H9 (cell line): ENCODE results near the gene TPGS1. TPM values are rescaled to one million over a fixed set of nuclear protein-coding genes. Genes with fewer than 3 reads are reported as not detected.

Experiments
- DNase-seq: peaks from one replicate; pipeline ENCODE4 v3.0.0-alpha.2; 2017
- H2AFZ ChIP-seq: one replicate; pipeline ENCODE4 v1.6.1; 2013; ENCODE audit warnings: mild to moderate bottlenecking, low read length, control low read depth, moderate library complexity
- H2AK5ac ChIP-seq: 2 replicates; pipeline ENCODE4 v1.6.1; 2013; ENCODE audit warnings: low read length, control low read depth, mixed read lengths; ENCODE audit not compliant: insufficient read length
- H2BK120ac ChIP-seq: one replicate; pipeline ENCODE4 v1.6.1; 2013; ENCODE audit warnings: low read depth, mild to moderate bottlenecking, low read length, control low read depth, inconsistent platforms; ENCODE audit not compliant: poor library complexity, severe bottlenecking
- H2BK12ac ChIP-seq: 2 replicates; pipeline ENCODE4 v1.6.1; 2013; ENCODE audit warnings: low read length, control low read depth, mixed read lengths, low read depth; ENCODE audit not compliant: insufficient read length
- H2BK15ac ChIP-seq: 2 replicates; pipeline ENCODE4 v1.6.1; 2013; ENCODE audit warnings: low read depth, low read length, control low read depth
- H2BK20ac ChIP-seq: one replicate; pipeline ENCODE4 v1.6.1; 2013; ENCODE audit warnings: low read depth, mild to moderate bottlenecking, low read length, control low read depth, inconsistent platforms; ENCODE audit not compliant: poor library complexity, severe bottlenecking
- H2BK5ac ChIP-seq: 2 replicates; pipeline ENCODE4 v1.6.1; 2013; ENCODE audit warnings: low read length, control low read depth, mixed read lengths; ENCODE audit not compliant: insufficient read length
- H3K14ac ChIP-seq: 2 replicates; pipeline ENCODE4 v1.6.1; 2013; ENCODE audit warnings: low read length, control low read depth; ENCODE audit not compliant: insufficient read depth
- H3K18ac ChIP-seq: 2 replicates; pipeline ENCODE4 v1.6.1; 2013; ENCODE audit warnings: low read depth, mild to moderate bottlenecking, mixed read lengths, low read length, control low read depth; ENCODE audit not compliant: insufficient read length
- H3K23ac ChIP-seq: 2 replicates; pipeline ENCODE4 v1.6.1; 2013; ENCODE audit warnings: low read length, control low read depth, mixed read lengths, low read depth; ENCODE audit not compliant: insufficient read length
- H3K23me2 ChIP-seq: 2 replicates; pipeline ENCODE4 v1.6.1; 2013; ENCODE audit warnings: low read depth, mild to moderate bottlenecking, mixed read lengths, low read length, control low read depth; ENCODE audit not compliant: insufficient read length, poor library complexity, severe bottlenecking
- H3K27ac ChIP-seq: 2 replicates; pipeline ENCODE4 v1.5.1; 2013; ENCODE audit warnings: low read length, control low read depth, mixed read lengths, low read depth; ENCODE audit not compliant: insufficient read length
- H3K27me3 ChIP-seq: 2 replicates; pipeline ENCODE4 v1.6.1; 2013; ENCODE audit warnings: low read length, control low read depth, inconsistent platforms; ENCODE audit not compliant: insufficient read depth
- H3K4ac ChIP-seq: 2 replicates; pipeline ENCODE4 v1.6.1; 2013; ENCODE audit warnings: low read depth, mild to moderate bottlenecking, control low read depth, inconsistent platforms, low read length, moderate library complexity
- H3K4me1 ChIP-seq: 2 replicates; pipeline ENCODE4 v1.6.1; 2013; ENCODE audit warnings: low read length, control low read depth, inconsistent platforms; ENCODE audit not compliant: insufficient read depth
- H3K4me2 ChIP-seq: 2 replicates; pipeline ENCODE4 v1.6.1; 2013; ENCODE audit warnings: low read length, control low read depth, mixed read lengths; ENCODE audit not compliant: insufficient read length, insufficient read depth
- H3K56ac ChIP-seq: 2 replicates; pipeline ENCODE4 v1.6.1; 2013; ENCODE audit warnings: low read depth, mild to moderate bottlenecking, mixed read lengths, low read length, control low read depth; ENCODE audit not compliant: insufficient read length
- H3K79me1 ChIP-seq: 2 replicates; pipeline ENCODE4 v1.6.1; 2013; ENCODE audit warnings: low read depth, mild to moderate bottlenecking, moderate library complexity, low read length, control low read depth, inconsistent platforms; ENCODE audit not compliant: insufficient read depth, poor library complexity, severe bottlenecking
- H3K79me2 ChIP-seq: 2 replicates; pipeline ENCODE4 v1.6.1; 2013; ENCODE audit warnings: low read length, control low read depth, inconsistent platforms; ENCODE audit not compliant: insufficient read depth
- H3K9ac ChIP-seq: 2 replicates; pipeline ENCODE4 v1.6.1; 2013; ENCODE audit warnings: low read length, control low read depth, mixed read lengths; ENCODE audit not compliant: insufficient read length; ENCODE audit errors: extremely low read depth
- H3K9me3 ChIP-seq: one replicate; pipeline ENCODE4 v1.6.1; 2013; ENCODE audit warnings: low read depth, low read length, inconsistent platforms; ENCODE audit not compliant: control insufficient read depth
- H3T11ph ChIP-seq: one replicate; pipeline ENCODE4 v1.6.1; 2013; ENCODE audit warnings: mild to moderate bottlenecking, low read length, control low read depth, inconsistent platforms
- H4K20me1 ChIP-seq: one replicate; pipeline ENCODE4 v1.6.1; 2013; ENCODE audit not compliant: control insufficient read depth, insufficient read length, insufficient read depth
- H4K5ac ChIP-seq: 2 replicates; pipeline ENCODE4 v1.6.1; 2013; ENCODE audit warnings: low read depth, mild to moderate bottlenecking, mixed read lengths, low read length, control low read depth; ENCODE audit not compliant: insufficient read length
- H4K8ac ChIP-seq: replicated peaks from 2 replicates; pipeline ENCODE4 v1.6.1; 2013; ENCODE audit warnings: low read length, control low read depth, mixed read lengths, low read depth; ENCODE audit not compliant: insufficient read length
- H4K91ac ChIP-seq: 2 replicates; pipeline ENCODE4 v1.6.1; 2013; ENCODE audit warnings: low read depth, mild to moderate bottlenecking, moderate library complexity, mixed read lengths, low read length, control low read depth; ENCODE audit not compliant: insufficient read length
- H3K27ac Mint-ChIP-seq, 3 experiments: 2 replicates in 2 of 3; 3 replicates in 1 of 3; pipeline ENCODE4 v1.8.0; 2020 to 2021; ENCODE audit warnings: mixed read lengths in 3 of 3, mild to moderate bottlenecking in 1 of 3, moderate library complexity in 1 of 3
- H3K27me3 Mint-ChIP-seq: 2 replicates; pipeline ENCODE4 v1.8.0; 2021; ENCODE audit warnings: low read depth, mild to moderate bottlenecking, moderate library complexity, mixed read lengths
- H3K36me3 Mint-ChIP-seq, 3 experiments: 2 replicates in 2 of 3; 3 replicates in 1 of 3; pipeline ENCODE4 v1.8.0; 2020 to 2021; ENCODE audit warnings: low read depth in 3 of 3, mixed read lengths in 3 of 3; ENCODE audit not compliant: insufficient read depth in 1 of 3
- H3K4me1 Mint-ChIP-seq, 2 experiments: 2 replicates each; pipeline ENCODE4 v1.8.0; 2020; ENCODE audit warnings: mixed read lengths in 2 of 2
- H3K4me3 Mint-ChIP-seq, 2 experiments: 2 replicates in 1 of 2; 3 replicates in 1 of 2; pipeline ENCODE4 v1.8.0; 2020 to 2021; ENCODE audit warnings: mild to moderate bottlenecking in 2 of 2, mixed read lengths in 2 of 2, moderate library complexity in 1 of 2
- H3K9me3 Mint-ChIP-seq, 2 experiments: 2 replicates in 1 of 2; 3 replicates in 1 of 2; pipeline ENCODE4 v1.8.0; 2020; ENCODE audit warnings: mild to moderate bottlenecking in 2 of 2, mixed read lengths in 2 of 2, moderate library complexity in 1 of 2
- WGBS: extraction: QIAGEN DNeasy Blood & Tissue Kit; methylation state at CpG from one replicate; pipeline ENCODE4 v1.1.7; 2013; ENCODE audit warnings: missing lambda C conversion rate, low lambda C conversion rate, mixed read lengths; ENCODE audit not compliant: insufficient read length; ENCODE audit errors: extremely low coverage; 5-methylcytosine and 5-hydroxymethylcytosine counted together
- total RNA-seq: library from RNA; stranded (reverse); gene quantifications from 2 replicates; pipeline ENCODE4 v1.2.1, GENCODE V29; 2021
- TF ChIP-seq, protein P1 (sequence below): fragments of 200-600 bp; sonication (generic); conservative IDR thresholded peaks from 3 replicates; pipeline ENCODE4 v1.8.0; 2021; ENCODE audit warnings: antibody characterized with exemption, mild to moderate bottlenecking

The TPGS1 gene
- total RNA-seq, 1 experiment from 2014 or later, result 7.4 TPM

DNA sequence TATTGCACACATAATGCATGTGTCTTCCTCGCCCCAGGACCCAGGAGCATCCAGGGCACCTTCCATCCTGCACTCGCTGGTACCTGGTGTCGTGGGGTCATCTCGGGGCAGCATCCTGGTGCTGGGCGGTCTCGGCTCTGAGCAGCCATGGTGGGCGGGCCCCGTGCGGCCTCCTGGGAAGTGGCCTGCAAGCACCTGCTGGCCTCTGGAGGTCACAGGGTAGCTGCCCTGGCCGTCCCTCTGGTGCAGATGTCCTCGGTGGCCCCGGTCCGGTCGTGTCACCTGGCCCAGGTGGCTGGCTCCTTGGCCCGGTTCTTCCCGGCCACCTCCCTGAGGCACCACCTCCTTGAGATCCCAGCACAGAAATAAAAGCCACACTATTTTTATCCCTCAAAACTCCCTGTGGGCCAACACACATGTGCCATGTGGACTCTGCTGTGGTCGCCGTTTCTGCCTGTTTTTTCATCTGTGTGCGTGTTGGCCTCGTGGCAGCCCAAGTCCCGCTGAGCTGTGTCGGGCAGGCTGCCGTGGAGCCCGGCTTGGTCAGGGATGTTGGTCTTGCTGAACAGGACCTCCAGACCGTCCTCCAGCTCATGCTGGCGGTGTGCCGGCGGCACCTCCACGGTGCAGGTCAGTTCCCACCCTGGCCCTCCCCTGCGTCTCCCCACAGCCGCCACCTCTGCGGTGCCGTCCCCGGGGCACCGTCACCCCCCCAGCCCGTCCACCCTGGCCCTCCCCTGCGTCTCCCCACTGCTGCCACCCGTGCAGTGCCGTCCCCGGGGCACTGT is 31.5 kb downstream of the TPGS1 start:
- no peak overlapping the region for H2BK20ac ChIP-seq
- H4K91ac ChIP-seq, result no peak overlapping the region
- H2BK12ac ChIP-seq, result no peak overlapping the region
- Mint-ChIP-seq H3K4me3 (no peak overlapping the region), H3K36me3 (peaks cover 13 to 33% (median 33%) of the 10 kb centered on the region in 3 experiments), H3K27ac (no peak overlapping the region), H3K27me3 (peaks cover 5% of the 10 kb centered on the region; the same call in 1 of the 2 replicates), H3K4me1 (peaks cover 0 to 2% of the 10 kb centered on the region in 2 experiments; a peak in 2 of 4 replicates), H3K9me3 (no peaks in the 10 kb centered on the region)
- no peak overlapping the region for H2AFZ ChIP-seq
- no peak overlapping the region for H3K14ac ChIP-seq
- H3K18ac ChIP-seq, result no peak overlapping the region
- H4K5ac ChIP-seq, result no peak overlapping the region
- no peak overlapping the region for H3K4ac ChIP-seq
- no peaks in the 10 kb centered on the region for H3K23me2 ChIP-seq
- H3K9ac ChIP-seq, result no peak overlapping the region
- H3K4me2 ChIP-seq, result no peak overlapping the region
- H3K79me2 ChIP-seq, result peaks cover 3% of the 10 kb centered on the region; the same call in 1 of the 2 replicates
- TF ChIP-seq, protein P1, sequence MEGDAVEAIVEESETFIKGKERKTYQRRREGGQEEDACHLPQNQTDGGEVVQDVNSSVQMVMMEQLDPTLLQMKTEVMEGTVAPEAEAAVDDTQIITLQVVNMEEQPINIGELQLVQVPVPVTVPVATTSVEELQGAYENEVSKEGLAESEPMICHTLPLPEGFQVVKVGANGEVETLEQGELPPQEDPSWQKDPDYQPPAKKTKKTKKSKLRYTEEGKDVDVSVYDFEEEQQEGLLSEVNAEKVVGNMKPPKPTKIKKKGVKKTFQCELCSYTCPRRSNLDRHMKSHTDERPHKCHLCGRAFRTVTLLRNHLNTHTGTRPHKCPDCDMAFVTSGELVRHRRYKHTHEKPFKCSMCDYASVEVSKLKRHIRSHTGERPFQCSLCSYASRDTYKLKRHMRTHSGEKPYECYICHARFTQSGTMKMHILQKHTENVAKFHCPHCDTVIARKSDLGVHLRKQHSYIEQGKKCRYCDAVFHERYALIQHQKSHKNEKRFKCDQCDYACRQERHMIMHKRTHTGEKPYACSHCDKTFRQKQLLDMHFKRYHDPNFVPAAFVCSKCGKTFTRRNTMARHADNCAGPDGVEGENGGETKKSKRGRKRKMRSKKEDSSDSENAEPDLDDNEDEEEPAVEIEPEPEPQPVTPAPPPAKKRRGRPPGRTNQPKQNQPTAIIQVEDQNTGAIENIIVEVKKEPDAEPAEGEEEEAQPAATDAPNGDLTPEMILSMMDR, result no peak
- no peak overlapping the region for H3K23ac ChIP-seq
- no peak overlapping the region for H2BK5ac ChIP-seq
- H4K20me1 ChIP-seq, result no peaks in the 10 kb centered on the region
- H4K8ac ChIP-seq, result no peak overlapping the region
- H3T11ph ChIP-seq, result no peak overlapping the region
- no peak overlapping the region for H2BK120ac ChIP-seq
- DNase-seq, result no peak
- no peak overlapping the region for H2AK5ac ChIP-seq
- no peak overlapping the region for H3K56ac ChIP-seq
- no peak overlapping the region for H2BK15ac ChIP-seq
- peaks cover 1% of the 10 kb centered on the region for H3K79me1 ChIP-seq
- no peaks in the 10 kb centered on the region for H3K9me3 ChIP-seq
- H3K27me3 ChIP-seq, result no peaks in the 10 kb centered on the region
- WGBS, result no CpG with 5 or more reads among the region's 40 CpGs
- H3K27ac ChIP-seq, result no peak overlapping the region
- H3K4me1 ChIP-seq, result no peaks in the 10 kb centered on the region
